Neural crest cell (in vitro differentiated cells): ENCODE results near the gene MAPKAPK5. TPM values are rescaled to one million over a fixed set of nuclear protein-coding genes. Genes with fewer than 3 reads are reported as not detected.
"Not testable (repeated sequence)": the region's sequence is repeated elsewhere in the genome, so short reads cannot be mapped to it uniquely, and the experiment has no call there.

Experiments used
- DNase-seq: peaks from one replicate; pipeline ENCODE4 v3.0.0; 2021; ENCODE audit warnings: low read depth, mixed read lengths, low spot score
- H3K27ac Mint-ChIP-seq: one replicate; pipeline ENCODE4 v1.8.0; 2021; ENCODE audit warnings: mild to moderate bottlenecking, mixed read lengths; ENCODE audit not compliant: unreplicated experiment
- H3K27me3 Mint-ChIP-seq: 2 replicates; pipeline ENCODE4 v1.8.0; 2021; ENCODE audit warnings: low read depth, mild to moderate bottlenecking, mixed read lengths
- H3K36me3 Mint-ChIP-seq: 2 replicates; pipeline ENCODE4 v1.8.0; 2021; ENCODE audit warnings: low read depth, mild to moderate bottlenecking, mixed read lengths
- H3K4me1 Mint-ChIP-seq: 2 replicates; pipeline ENCODE4 v1.8.0; 2021; ENCODE audit warnings: mixed read lengths
- H3K4me3 Mint-ChIP-seq: one replicate; pipeline ENCODE4 v1.8.0; 2021; ENCODE audit warnings: mild to moderate bottlenecking, mixed read lengths
- H3K9me3 Mint-ChIP-seq: 2 replicates; pipeline ENCODE4 v1.8.0; 2021; ENCODE audit warnings: mixed read lengths
- total RNA-seq: library from RNA; stranded (reverse); gene quantifications from 2 replicates; pipeline ENCODE4 v1.2.1, GENCODE V29; 2021
- TF ChIP-seq, protein P1 (sequence below): fragments of 200-600 bp; sonication (generic); conservative IDR thresholded peaks from 2 replicates; pipeline ENCODE4 v1.5.0; 2021; ENCODE audit warnings: antibody characterized with exemption, mild to moderate bottlenecking

Gene MAPKAPK5
- total RNA-seq, 1 donor from 2014 or later, result 83.1 TPM

DNA sequence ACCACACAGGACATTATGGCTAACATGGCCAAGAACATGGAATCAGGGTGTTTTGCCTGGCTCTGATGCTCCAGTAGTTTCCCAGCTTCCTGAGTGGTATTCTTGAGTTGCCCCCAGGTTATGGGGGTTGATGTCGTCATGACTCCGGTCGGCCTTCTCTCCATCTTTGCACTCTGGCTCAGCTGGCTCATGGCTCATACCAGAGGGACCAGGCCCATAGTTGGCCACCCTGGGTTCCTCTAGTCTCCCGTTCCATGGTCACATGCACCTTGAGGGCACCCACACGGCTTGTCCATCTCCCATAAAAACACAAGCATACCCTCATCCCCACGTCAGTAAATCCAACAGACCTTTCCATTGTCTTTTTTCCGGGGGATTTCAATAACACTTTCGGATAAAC, 23.7 kb upstream of the MAPKAPK5 start:
- Mint-ChIP-seq H3K27ac (no peak overlapping the region), H3K27me3 (peaks cover 38% of the 10 kb centered on the region), H3K36me3 (no peaks in the 10 kb centered on the region), H3K9me3 (no peaks in the 10 kb centered on the region), H3K4me1 (peaks cover under 1% of the 10 kb centered on the region), H3K4me3 (no peak overlapping the region)
- no peak for DNase-seq
- TF ChIP-seq, protein P1, sequence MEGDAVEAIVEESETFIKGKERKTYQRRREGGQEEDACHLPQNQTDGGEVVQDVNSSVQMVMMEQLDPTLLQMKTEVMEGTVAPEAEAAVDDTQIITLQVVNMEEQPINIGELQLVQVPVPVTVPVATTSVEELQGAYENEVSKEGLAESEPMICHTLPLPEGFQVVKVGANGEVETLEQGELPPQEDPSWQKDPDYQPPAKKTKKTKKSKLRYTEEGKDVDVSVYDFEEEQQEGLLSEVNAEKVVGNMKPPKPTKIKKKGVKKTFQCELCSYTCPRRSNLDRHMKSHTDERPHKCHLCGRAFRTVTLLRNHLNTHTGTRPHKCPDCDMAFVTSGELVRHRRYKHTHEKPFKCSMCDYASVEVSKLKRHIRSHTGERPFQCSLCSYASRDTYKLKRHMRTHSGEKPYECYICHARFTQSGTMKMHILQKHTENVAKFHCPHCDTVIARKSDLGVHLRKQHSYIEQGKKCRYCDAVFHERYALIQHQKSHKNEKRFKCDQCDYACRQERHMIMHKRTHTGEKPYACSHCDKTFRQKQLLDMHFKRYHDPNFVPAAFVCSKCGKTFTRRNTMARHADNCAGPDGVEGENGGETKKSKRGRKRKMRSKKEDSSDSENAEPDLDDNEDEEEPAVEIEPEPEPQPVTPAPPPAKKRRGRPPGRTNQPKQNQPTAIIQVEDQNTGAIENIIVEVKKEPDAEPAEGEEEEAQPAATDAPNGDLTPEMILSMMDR, result no peak

DNA sequence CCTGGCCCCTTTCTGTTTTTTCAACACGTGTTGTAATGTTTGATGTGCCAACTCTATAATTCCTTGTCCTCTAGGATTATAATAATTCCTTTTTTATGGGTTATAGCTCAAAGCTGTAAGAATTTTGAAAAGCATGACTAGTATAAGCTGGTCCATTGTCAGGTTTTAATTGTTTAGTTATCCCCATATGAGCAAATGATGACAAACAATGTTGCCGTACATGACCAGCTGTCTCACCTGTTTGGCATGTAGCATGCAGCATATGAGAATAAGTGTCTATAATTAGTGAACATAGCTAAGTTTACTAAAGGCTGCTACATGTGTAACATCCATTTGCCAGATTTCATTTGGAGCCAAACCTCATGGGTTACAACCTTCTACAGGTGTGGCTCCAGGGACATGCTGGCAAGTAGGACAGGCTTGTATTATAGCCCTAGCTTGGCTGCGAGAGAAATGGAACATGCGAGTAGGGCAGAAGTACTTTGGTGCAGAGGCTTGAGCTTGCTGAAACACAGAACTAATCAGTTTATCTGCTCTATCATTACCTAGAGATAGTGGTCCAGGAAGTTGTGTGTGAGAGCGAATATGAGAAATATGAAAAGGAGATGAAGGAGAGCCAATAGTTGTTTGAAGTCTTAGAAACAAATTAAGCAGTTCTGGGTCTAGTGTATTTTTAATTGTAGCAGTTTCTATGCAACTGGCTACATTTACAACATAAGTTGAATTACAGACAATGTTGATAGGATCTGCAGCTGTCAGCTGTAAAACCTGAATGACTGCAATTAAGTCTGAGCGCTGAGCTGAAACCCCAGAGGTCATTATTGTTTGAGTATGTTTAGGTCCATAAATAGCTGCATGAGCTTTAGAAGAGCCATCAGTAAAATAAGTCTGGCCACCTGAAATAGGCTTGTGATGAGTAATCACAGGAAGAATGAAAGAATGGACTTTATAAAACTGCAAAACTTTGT, 22.6 kb upstream of the MAPKAPK5 start:
- peaks cover 47% of the 10 kb centered on the region for H3K27me3 Mint-ChIP-seq
- H3K9me3 Mint-ChIP-seq, result no peaks in the 10 kb centered on the region

DNA sequence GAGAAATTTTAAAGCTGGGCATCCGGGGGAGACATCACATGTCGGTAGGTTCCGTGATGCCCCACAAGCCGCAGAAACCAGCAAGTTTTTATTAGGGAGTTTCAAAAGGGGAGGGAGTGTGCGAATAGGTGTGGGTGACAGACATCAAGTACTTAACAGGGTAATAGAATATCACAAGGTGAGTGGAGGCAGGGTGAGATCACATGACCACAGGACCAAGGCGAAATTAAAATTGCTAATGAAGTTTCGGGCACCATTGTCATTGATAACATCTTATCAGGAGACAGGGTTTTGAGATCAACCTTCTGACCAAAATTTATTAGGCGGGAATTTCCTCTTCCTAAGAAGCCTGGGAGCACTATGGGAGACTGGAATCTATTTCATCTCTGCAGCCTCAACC, 21.2 kb upstream of the MAPKAPK5 start:
- H3K36me3 Mint-ChIP-seq, H3K4me1 Mint-ChIP-seq, H3K9me3 Mint-ChIP-seq, H3K27ac Mint-ChIP-seq, DNase-seq, H3K4me3 Mint-ChIP-seq: not testable (repeated sequence)
- H3K27me3 Mint-ChIP-seq, result peaks cover 53% of the 10 kb centered on the region

More for the DNA sequence above, 22.6 kb upstream of the MAPKAPK5 start:
- H3K4me3 Mint-ChIP-seq, result no peak overlapping the region
- no peak overlapping the region for H3K27ac Mint-ChIP-seq
- H3K36me3 Mint-ChIP-seq, result no peaks in the 10 kb centered on the region
- TF ChIP-seq, protein P1, result no peak
- no peak for DNase-seq
- peaks cover 6% of the 10 kb centered on the region for H3K4me1 Mint-ChIP-seq

DNA sequence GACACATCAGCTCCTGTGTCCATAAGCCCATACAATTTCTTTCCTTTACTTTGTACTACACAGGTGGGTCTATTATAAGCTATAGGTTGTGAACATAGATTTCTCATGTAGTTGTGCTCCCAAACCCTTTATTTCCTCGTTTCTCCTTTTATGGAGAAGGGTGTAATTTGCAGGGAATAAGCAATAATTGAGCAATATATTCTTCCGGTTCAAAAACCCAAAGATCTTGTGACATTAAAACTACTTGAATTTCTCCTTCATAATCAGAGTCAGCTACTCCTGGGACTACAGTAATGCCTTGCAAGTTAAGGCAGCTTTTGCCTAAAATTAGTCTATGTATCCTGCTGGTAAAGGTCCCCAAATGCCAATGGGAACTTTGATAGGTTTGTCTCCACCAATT, 19.1 kb upstream of the MAPKAPK5 start:
- no peak overlapping the region for H3K27ac Mint-ChIP-seq
- no peak overlapping the region for H3K4me3 Mint-ChIP-seq
- no peak for DNase-seq
- TF ChIP-seq, protein P1, result no peak
- no peaks in the 10 kb centered on the region for H3K9me3 Mint-ChIP-seq
- H3K4me1 Mint-ChIP-seq, result peaks cover 7% of the 10 kb centered on the region
- H3K36me3 Mint-ChIP-seq, result no peaks in the 10 kb centered on the region
- H3K27me3 Mint-ChIP-seq, result peaks cover 51% of the 10 kb centered on the region

DNA sequence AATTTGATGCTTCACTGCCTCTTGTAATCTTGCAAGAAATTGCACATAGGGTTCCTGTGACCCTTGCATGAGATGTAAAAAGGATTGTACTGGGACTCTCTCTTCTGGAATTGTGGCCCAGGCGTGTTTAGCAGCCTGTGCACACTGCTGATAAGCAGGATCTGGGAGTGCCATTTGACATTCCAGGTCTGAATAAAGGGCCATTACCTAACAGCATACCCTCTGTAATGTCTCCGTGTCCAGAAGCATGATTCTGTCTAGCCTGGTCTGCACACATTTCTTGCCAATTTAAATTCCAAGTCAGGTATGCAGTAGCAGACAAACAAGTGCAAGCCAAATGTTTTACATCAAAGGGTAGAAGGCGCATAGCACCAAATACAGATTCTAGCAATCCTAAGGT, 18.1 kb upstream of the MAPKAPK5 start:
- Mint-ChIP-seq H3K36me3 (no peaks in the 10 kb centered on the region), H3K4me1 (peaks cover 7% of the 10 kb centered on the region), H3K9me3 (no peaks in the 10 kb centered on the region), H3K27me3 (peaks cover 54% of the 10 kb centered on the region), H3K4me3 (no peak overlapping the region), H3K27ac (no peak overlapping the region)
- TF ChIP-seq, protein P1, result no peak
- no peak for DNase-seq

DNA sequence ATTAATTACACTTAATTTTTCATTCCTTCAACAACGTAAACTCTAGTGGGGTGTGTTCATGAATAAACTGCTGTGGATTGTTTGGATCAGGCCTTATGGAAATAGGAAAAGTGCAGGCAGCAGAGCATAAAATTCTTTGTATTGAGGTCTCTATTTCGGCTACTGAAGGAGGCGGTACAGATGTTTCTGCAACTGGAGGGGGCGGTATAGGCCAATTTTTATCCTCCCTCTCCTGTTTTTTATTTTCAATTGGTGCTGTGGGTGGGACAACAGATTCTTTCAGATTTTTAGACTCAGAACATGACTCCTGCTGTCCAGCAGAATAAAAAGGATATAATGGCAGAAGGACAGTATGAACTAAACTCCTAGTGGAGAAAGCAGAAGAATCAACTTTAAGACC, 17.7 kb upstream of the MAPKAPK5 start:
- not testable (repeated sequence) for H3K4me3 Mint-ChIP-seq, DNase-seq, H3K27ac Mint-ChIP-seq, H3K36me3 Mint-ChIP-seq, H3K4me1 Mint-ChIP-seq, H3K9me3 Mint-ChIP-seq
- TF ChIP-seq, protein P1, result peak; percentile 54
- peaks cover 54% of the 10 kb centered on the region for H3K27me3 Mint-ChIP-seq
